SK-N-MC (cell line): ENCODE data around the gene PLTP.

Source experiments
- EZH2 ChIP-seq: fragments of 200-600 bp; sonication (generic); IDR thresholded peaks from one replicate; pipeline ENCODE4 v1.6.1; 2017; ENCODE audit warnings: antibody characterized with exemption
- FOXP2 ChIP-seq: optimal IDR thresholded peaks from 2 replicates; pipeline ENCODE3; 2011; ENCODE audit warnings: mild to moderate bottlenecking, moderate library complexity; ENCODE audit not compliant: insufficient read depth; ENCODE audit errors: extremely low read length, control extremely low read depth
- POLR2AphosphoS5 ChIP-seq: IDR thresholded peaks from 2 replicates; pipeline ENCODE4 v1.6.1; 2012; ENCODE audit warnings: mild to moderate bottlenecking, low read depth, low read length, borderline replicate concordance

- TF ChIP-seq POLR2AphosphoS5 (peak; percentile 68; the same call in 1 of the 2 replicates), EZH2 (no peak), FOXP2 (no peak)
Measured at GRCh38 chr20:45933266-45934045, 21.5 kb upstream of the PLTP start.
